Mesothelial cell of epicardium (in vitro differentiated cells): ENCODE measurements around the gene SORCS1. TPM values are rescaled to one million over a fixed set of nuclear protein-coding genes. Genes with fewer than 3 reads are reported as not detected.
A peak's percentile ranks its signal among the peaks of the same experiment; 100 is the strongest.

Experiments used
- DNase-seq, 2 experiments: peaks; one replicate each; pipeline ENCODE4 v3.0.0; 2021; ENCODE audit warnings: low spot score in 2 of 2; ENCODE audit not compliant: unreplicated experiment in 2 of 2
- H3K27ac Mint-ChIP-seq: 2 replicates; pipeline ENCODE4 v1.8.0; 2021; ENCODE audit warnings: mixed read lengths
- H3K27me3 Mint-ChIP-seq: 2 replicates; pipeline ENCODE4 v1.8.0; 2021; ENCODE audit warnings: low read depth, mixed read lengths
- H3K36me3 Mint-ChIP-seq: 2 replicates; pipeline ENCODE4 v1.8.0; 2021; ENCODE audit warnings: mixed read lengths
- H3K4me1 Mint-ChIP-seq: 2 replicates; pipeline ENCODE4 v1.8.0; 2021; ENCODE audit warnings: mixed read lengths
- H3K4me3 Mint-ChIP-seq: 2 replicates; pipeline ENCODE4 v1.8.0; 2021; ENCODE audit warnings: mild to moderate bottlenecking, moderate library complexity, mixed read lengths
- H3K9me3 Mint-ChIP-seq: 2 replicates; pipeline ENCODE4 v1.8.0; 2021; ENCODE audit warnings: mixed read lengths
- CTCF ChIP-seq: fragments of 200-600 bp; sonication (generic); IDR thresholded peaks from one replicate; pipeline ENCODE4 v1.5.0; 2021; ENCODE audit warnings: antibody characterized with exemption; ENCODE audit not compliant: unreplicated experiment
- total RNA-seq: library from RNA; stranded (reverse); gene quantifications from 3 replicates; pipeline ENCODE4 v1.2.1, GENCODE V29; 2021

Gene SORCS1
- total RNA-seq, 1 donor from 2014 or later, result 0.78 TPM

DNA sequence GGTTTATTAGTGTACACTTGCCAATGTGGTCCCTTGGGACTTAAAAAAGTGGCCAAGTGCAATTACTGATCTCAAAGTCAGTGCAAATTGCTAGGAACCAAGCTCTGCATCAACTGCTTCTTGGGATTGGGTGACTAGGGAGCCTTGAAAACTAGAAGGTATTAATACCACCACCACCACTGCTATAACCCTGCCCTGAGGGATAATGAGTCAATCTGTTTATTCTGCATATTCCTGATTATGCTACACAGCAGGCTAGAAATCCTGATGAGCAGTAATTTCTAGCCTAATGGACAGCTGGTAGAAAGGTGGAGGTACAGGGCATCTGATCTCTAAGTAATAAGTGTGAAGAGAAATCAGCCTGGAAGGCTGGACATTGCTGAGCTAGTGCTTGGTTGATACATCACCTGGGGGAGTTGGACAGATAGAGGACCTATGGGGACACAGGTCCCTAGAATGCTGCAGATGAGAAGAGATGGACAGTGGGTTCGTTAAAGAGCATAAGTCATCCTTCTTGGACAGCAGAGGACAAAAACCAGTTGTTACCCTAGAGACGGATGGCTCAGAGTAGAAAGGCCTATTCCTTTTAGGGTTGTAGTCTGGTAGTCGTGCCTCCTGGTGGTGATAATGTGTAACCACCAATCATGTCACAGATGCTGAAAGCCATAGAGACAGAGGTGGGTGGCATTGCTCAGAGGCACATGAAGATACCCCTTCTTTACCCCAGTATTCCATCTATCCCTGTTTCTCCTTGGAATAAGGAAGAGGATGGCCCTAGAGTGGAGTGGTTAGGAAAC, 554.8 kb downstream of the SORCS1 start:
- Mint-ChIP-seq H3K4me1 (no peaks in the 10 kb centered on the region), H3K27me3 (peaks cover 2% of the 10 kb centered on the region), H3K27ac (no peak overlapping the region), H3K4me3 (no peak overlapping the region), H3K36me3 (no peaks in the 10 kb centered on the region), H3K9me3 (no peaks in the 10 kb centered on the region)
- no peak for DNase-seq
- peak; percentile 20 for TF ChIP-seq CTCF

DNA sequence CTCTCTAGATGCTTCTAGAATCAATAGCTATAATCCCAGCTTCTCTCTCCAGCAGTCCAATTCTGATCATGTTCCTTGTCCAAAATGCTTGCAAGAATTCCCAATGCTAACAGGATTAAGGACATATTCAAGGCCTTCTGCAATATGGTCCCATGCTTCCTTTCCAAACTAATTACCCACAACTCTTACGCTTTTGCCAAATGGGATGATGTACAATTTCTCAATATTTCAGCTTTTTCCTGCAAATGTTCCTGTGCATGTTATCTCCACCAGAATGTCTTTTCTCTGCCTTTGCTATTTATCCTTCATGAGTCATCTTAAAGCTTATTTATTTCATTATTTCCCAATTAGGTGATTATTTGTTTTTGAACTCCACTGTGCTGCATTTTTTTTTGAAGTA, 556.4 kb downstream of the SORCS1 start:
- Mint-ChIP-seq H3K4me3 (no peak overlapping the region), H3K36me3 (no peaks in the 10 kb centered on the region), H3K27ac (no peak overlapping the region), H3K9me3 (no peaks in the 10 kb centered on the region), H3K27me3 (peaks cover under 1% of the 10 kb centered on the region), H3K4me1 (no peaks in the 10 kb centered on the region)
- no peak for TF ChIP-seq CTCF
- DNase-seq, result no peak

DNA sequence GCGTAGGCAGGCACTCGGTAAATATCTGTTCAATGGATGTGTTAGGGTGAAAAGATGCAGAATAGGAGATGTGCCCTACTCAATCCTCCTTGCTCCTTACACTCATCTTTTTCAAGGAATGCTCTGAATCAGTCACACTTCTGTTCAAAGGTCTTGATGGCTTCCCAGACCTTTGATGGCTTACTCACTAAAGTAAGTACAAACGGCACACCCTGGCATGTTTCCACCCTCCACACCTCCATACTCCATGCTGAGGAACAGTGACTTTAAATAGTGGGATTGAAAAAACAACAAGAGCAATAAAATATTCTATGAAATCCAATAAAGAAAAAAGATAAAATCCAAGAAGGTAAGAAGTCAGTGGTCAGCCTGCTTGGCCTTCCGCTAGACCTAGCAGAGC, 569.2 kb downstream of the SORCS1 start:
- no peak overlapping the region for H3K4me3 Mint-ChIP-seq
- H3K27me3 Mint-ChIP-seq, result no peaks in the 10 kb centered on the region
- H3K4me1 Mint-ChIP-seq, result peaks cover 12% of the 10 kb centered on the region
- no peak for TF ChIP-seq CTCF
- no peaks in the 10 kb centered on the region for H3K36me3 Mint-ChIP-seq
- H3K27ac Mint-ChIP-seq, result no peak overlapping the region
- DNase-seq, result no peak
- H3K9me3 Mint-ChIP-seq, result no peaks in the 10 kb centered on the region

DNA sequence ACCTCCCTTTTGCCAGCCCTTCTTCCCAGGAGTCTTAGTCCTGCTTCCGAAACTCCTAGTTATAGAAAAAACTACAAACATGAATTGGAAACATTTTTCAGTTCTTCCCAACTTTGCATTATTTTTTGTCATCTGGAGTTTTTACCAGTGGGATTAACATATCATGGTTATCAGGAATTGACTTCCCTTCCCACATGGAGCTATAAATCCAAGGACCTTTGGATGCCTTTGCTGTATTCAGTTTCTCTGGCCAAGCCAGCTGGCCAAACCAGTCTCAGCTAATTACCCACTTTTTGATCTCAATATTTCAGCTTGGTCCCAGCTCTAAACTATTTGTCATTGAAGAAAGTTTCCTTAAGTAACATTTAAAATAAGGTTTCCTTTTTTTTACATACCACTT, 570.6 kb downstream of the SORCS1 start:
- Mint-ChIP-seq H3K27ac (no peak overlapping the region), H3K4me3 (no peak overlapping the region), H3K36me3 (no peaks in the 10 kb centered on the region), H3K27me3 (no peaks in the 10 kb centered on the region), H3K9me3 (no peaks in the 10 kb centered on the region), H3K4me1 (peaks cover 12% of the 10 kb centered on the region)
- TF ChIP-seq CTCF, result no peak
- no peak for DNase-seq

DNA sequence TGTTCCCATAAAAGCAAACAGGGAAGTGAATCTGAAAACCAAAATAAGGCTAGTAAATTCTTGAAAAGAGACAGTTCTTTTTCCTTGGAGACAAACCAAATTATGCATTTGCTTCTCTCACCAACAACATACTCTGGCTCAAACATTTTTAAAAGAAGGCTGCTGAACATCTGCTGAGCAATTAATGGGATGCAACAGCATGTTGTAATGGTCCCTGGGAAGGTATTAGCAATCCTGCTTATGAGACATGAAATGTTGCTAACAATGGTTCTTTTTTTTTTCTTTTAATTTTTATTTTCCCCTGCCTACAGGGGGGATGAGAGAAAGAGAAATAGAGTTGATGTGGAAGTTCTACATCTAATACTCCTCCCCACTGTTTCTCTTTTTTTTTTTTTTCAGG, 572.1 kb downstream of the SORCS1 start:
- DNase-seq, result no peak
- no peaks in the 10 kb centered on the region for H3K27me3 Mint-ChIP-seq
- no peaks in the 10 kb centered on the region for H3K9me3 Mint-ChIP-seq
- no peak overlapping the region for H3K27ac Mint-ChIP-seq
- TF ChIP-seq CTCF, result no peak
- no peak overlapping the region for H3K4me3 Mint-ChIP-seq
- H3K36me3 Mint-ChIP-seq, result no peaks in the 10 kb centered on the region
- peaks cover 12% of the 10 kb centered on the region for H3K4me1 Mint-ChIP-seq
